Stimulated activated CD8-positive, alpha-beta memory T cell treated with anti-CD3 and anti-CD28 coated beads, Interleukin-2, amount 100 ng/mL, for 1 hour (primary cell): ENCODE measurements around the gene WDR26.
"Not testable (repeated sequence)": the region's sequence is repeated elsewhere in the genome, so short reads cannot be mapped to it uniquely, and the experiment has no call there.

Experiments used
- DNase-seq, 2 donors: peaks; one replicate each; pipeline ENCODE4 v3.0.0-alpha.2; 2020; ENCODE audit warnings: low read depth in 2 of 2

Gene WDR26

GRCh38 chr1:224433701-224434672, 610 bp downstream of the WDR26 start:
- no peak for DNase-seq

- no peak for DNase-seq
These were observed 1.4 kb downstream of the WDR26 start for GRCh38 chr1:224433041-224433691.

- no peak for DNase-seq
These were observed 1.9 kb downstream of the WDR26 start for GRCh38 chr1:224432672-224433040.

- no peak for DNase-seq
These were observed 2.5 kb downstream of the WDR26 start for GRCh38 chr1:224432146-224432545.

- DNase-seq, result no peak
These were observed 2.9 kb downstream of the WDR26 start for GRCh38 chr1:224431726-224432125.

- no peak for DNase-seq
These were observed 4.0 kb downstream of the WDR26 start for GRCh38 chr1:224430511-224431113.

- DNase-seq, result no peak
These were observed 4.8 kb downstream of the WDR26 start for GRCh38 chr1:224429616-224430326.

GRCh38 chr1:224428713-224429112, 5.9 kb downstream of the WDR26 start:
- DNase-seq, result not testable (repeated sequence)

- DNase-seq, result no peak
These were observed 7.3 kb downstream of the WDR26 start for GRCh38 chr1:224427346-224427745.

- DNase-seq, result not testable (repeated sequence)
These were observed 7.7 kb downstream of the WDR26 start for GRCh38 chr1:224426869-224427268.

- DNase-seq, result no peak
These were observed 9.2 kb downstream of the WDR26 start for GRCh38 chr1:224425279-224425884.

GRCh38 chr1:224420106-224420505, 14.5 kb downstream of the WDR26 start:
- DNase-seq, result no peak

- DNase-seq, result no peak
These were observed 22.8 kb downstream of the WDR26 start for GRCh38 chr1:224411766-224412165.

GRCh38 chr1:224408294-224408590, 26.4 kb downstream of the WDR26 start:
- no peak for DNase-seq

GRCh38 chr1:224407571-224408293, 26.9 kb downstream of the WDR26 start:
- DNase-seq, result no peak

GRCh38 chr1:224406216-224406615, 28.4 kb downstream of the WDR26 start:
- DNase-seq, result no peak

- DNase-seq, result no peak
These were observed 29.0 kb downstream of the WDR26 start for GRCh38 chr1:224405604-224405970.

- no peak for DNase-seq
These were observed 29.5 kb downstream of the WDR26 start for GRCh38 chr1:224404916-224405603.

GRCh38 chr1:224402472-224403036, 32.0 kb downstream of the WDR26 start:
- DNase-seq, result no peak

- DNase-seq, result no peak
These were observed 34.7 kb downstream of the WDR26 start for GRCh38 chr1:224399887-224400286.
